A549 (cell line): ENCODE measurements around the gene PDPN.

Experiments used
- BHLHE40 ChIP-seq: IDR thresholded peaks from 2 replicates; pipeline ENCODE4 v1.6.1; 2012; ENCODE audit warnings: low read depth, low read length, inconsistent platforms
- CBX2 ChIP-seq: fragments of 200-600 bp; sonication (generic); IDR thresholded peaks from 2 replicates; pipeline ENCODE4 v1.6.1; 2016; ENCODE audit warnings: low read depth, mild to moderate bottlenecking, borderline replicate concordance
- EP300 ChIP-seq, 2 experiments: fragments of >200 bp; sonication (Bioruptor Twin); formaldehyde crosslinking; IDR thresholded peaks; 2 replicates in 1 of 2; 3 replicates in 1 of 2; pipeline ENCODE4 v1.6.1; 2016 to 2017
- ESRRA ChIP-seq: fragments of 150-350 bp; IDR thresholded peaks from 2 replicates; pipeline ENCODE4 v1.6.1; 2014; ENCODE audit warnings: mild to moderate bottlenecking, low read length, borderline replicate concordance
- HEYL ChIP-seq: fragments of 250-450 bp; sonication (Bioruptor Pico); IDR thresholded peaks from 2 replicates; pipeline ENCODE4 v1.8.0; 2021; ENCODE audit warnings: mild to moderate bottlenecking, moderate library complexity
- HOXA7 ChIP-seq: fragments of 250-450 bp; sonication (Bioruptor Pico); IDR thresholded peaks from 2 replicates; pipeline ENCODE4 v1.5.0; 2020; ENCODE audit warnings: mild to moderate bottlenecking, moderate library complexity
- JUN ChIP-seq, 2 experiments: fragments of >200 bp; sonication (Bioruptor Twin); formaldehyde crosslinking; IDR thresholded peaks; 2 replicates in 1 of 2; 3 replicates in 1 of 2; pipeline ENCODE4 v1.6.1; 2016 to 2017
- POLR2A ChIP-seq: IDR thresholded peaks from 2 replicates; pipeline ENCODE4 v1.6.1; 2012; ENCODE audit warnings: mild to moderate bottlenecking, low read length
- RFX5 ChIP-seq: fragments of 450-650 bp; IDR thresholded peaks from 2 replicates; pipeline ENCODE4 v1.7.1; 2014; ENCODE audit warnings: antibody characterized with exemption, mild to moderate bottlenecking, moderate library complexity
- TP53 ChIP-seq: fragments of 250-450 bp; sonication (Bioruptor Pico); IDR thresholded peaks from 2 replicates; pipeline ENCODE4 v1.5.0; 2021; ENCODE audit warnings: mild to moderate bottlenecking, moderate library complexity
- TF ChIP-seq, protein P1 (sequence below): fragments of >200 bp; sonication (Bioruptor Twin); formaldehyde crosslinking; IDR thresholded peaks from 3 replicates; pipeline ENCODE4 v1.5.1; 2016
- TF ChIP-seq, protein P2 (sequence below): fragments of 200-600 bp; sonication (generic); IDR thresholded peaks from 2 replicates; pipeline ENCODE4 v1.6.1; 2016; ENCODE audit warnings: antibody characterized with exemption, mild to moderate bottlenecking, moderate library complexity
- TF ChIP-seq, protein P3 (sequence below): IDR thresholded peaks from 2 replicates; pipeline ENCODE4 v1.6.1; 2012

DNA sequence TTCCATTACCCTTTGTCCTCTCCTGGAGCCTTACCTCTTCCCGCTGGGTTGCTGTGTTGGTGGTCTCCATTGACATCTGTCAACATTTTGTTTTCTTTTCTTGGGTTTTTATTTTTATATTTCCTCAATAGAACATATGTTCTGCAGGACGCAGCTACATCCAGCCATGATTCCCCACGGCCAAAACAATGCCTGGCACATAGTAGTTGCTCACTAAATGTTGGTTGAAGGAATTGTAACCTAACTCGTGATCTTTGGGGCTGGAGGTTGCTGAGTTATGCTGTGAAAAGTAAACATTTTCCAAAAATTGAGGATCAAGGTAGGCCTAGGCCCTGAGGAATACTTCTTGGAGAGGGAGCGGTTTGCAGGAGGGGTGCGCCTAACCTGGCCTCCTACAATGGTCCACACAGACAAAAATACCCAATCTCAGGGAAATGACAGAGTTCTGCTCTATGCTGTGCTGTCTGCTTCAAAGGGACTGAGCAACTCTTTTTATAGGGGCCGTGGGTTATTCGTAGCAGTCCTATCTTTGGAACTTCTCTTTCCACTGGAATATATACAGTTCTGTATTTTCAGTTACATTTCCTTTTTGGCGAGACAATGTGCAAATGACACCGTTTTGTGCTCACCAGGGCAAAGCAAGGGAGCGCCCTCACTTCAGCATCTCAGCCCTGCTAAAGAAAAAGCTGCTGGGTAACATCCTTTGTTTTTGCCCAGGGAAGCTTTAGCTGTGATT lies 1.4 kb downstream of the PDPN start:
- TF ChIP-seq POLR2A (no peak), CBX2 (no peak), BHLHE40 (no peak), EP300 (IDR thresholded peaks at IDR 0.05) (no peak), ESRRA (no peak), HOXA7 (no peak), TP53 (CRISPR knock-in tag) (no peak), JUN (IDR thresholded peaks at IDR 0.05) (no peak), HEYL (CRISPR knock-in tag) (no peak), RFX5 (no peak)
- TF ChIP-seq, protein P1, sequence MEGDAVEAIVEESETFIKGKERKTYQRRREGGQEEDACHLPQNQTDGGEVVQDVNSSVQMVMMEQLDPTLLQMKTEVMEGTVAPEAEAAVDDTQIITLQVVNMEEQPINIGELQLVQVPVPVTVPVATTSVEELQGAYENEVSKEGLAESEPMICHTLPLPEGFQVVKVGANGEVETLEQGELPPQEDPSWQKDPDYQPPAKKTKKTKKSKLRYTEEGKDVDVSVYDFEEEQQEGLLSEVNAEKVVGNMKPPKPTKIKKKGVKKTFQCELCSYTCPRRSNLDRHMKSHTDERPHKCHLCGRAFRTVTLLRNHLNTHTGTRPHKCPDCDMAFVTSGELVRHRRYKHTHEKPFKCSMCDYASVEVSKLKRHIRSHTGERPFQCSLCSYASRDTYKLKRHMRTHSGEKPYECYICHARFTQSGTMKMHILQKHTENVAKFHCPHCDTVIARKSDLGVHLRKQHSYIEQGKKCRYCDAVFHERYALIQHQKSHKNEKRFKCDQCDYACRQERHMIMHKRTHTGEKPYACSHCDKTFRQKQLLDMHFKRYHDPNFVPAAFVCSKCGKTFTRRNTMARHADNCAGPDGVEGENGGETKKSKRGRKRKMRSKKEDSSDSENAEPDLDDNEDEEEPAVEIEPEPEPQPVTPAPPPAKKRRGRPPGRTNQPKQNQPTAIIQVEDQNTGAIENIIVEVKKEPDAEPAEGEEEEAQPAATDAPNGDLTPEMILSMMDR: no peak
- TF ChIP-seq, protein P2, sequence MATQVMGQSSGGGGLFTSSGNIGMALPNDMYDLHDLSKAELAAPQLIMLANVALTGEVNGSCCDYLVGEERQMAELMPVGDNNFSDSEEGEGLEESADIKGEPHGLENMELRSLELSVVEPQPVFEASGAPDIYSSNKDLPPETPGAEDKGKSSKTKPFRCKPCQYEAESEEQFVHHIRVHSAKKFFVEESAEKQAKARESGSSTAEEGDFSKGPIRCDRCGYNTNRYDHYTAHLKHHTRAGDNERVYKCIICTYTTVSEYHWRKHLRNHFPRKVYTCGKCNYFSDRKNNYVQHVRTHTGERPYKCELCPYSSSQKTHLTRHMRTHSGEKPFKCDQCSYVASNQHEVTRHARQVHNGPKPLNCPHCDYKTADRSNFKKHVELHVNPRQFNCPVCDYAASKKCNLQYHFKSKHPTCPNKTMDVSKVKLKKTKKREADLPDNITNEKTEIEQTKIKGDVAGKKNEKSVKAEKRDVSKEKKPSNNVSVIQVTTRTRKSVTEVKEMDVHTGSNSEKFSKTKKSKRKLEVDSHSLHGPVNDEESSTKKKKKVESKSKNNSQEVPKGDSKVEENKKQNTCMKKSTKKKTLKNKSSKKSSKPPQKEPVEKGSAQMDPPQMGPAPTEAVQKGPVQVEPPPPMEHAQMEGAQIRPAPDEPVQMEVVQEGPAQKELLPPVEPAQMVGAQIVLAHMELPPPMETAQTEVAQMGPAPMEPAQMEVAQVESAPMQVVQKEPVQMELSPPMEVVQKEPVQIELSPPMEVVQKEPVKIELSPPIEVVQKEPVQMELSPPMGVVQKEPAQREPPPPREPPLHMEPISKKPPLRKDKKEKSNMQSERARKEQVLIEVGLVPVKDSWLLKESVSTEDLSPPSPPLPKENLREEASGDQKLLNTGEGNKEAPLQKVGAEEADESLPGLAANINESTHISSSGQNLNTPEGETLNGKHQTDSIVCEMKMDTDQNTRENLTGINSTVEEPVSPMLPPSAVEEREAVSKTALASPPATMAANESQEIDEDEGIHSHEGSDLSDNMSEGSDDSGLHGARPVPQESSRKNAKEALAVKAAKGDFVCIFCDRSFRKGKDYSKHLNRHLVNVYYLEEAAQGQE: no peak
- TF ChIP-seq, protein P3, sequence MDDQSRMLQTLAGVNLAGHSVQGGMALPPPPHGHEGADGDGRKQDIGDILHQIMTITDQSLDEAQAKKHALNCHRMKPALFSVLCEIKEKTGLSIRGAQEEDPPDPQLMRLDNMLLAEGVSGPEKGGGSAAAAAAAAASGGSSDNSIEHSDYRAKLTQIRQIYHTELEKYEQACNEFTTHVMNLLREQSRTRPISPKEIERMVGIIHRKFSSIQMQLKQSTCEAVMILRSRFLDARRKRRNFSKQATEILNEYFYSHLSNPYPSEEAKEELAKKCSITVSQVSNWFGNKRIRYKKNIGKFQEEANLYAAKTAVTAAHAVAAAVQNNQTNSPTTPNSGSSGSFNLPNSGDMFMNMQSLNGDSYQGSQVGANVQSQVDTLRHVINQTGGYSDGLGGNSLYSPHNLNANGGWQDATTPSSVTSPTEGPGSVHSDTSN: no peak
